ENCODE measurements around the gene KHDRBS1. TPM values are rescaled to one million over a fixed set of nuclear protein-coding genes. Genes with fewer than 3 reads are reported as not detected.

The KHDRBS1 gene, protein sequence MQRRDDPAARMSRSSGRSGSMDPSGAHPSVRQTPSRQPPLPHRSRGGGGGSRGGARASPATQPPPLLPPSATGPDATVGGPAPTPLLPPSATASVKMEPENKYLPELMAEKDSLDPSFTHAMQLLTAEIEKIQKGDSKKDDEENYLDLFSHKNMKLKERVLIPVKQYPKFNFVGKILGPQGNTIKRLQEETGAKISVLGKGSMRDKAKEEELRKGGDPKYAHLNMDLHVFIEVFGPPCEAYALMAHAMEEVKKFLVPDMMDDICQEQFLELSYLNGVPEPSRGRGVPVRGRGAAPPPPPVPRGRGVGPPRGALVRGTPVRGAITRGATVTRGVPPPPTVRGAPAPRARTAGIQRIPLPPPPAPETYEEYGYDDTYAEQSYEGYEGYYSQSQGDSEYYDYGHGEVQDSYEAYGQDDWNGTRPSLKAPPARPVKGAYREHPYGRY
- total RNA-seq (ENCODE audit: low replicate concordance): 43.1 and 53.8 TPM in 2 replicates

GRCh38 chr1:32013386-32014198 is at the start of gene KHDRBS1:
Gene KHDRBS1 (plus strand): TSS chr1:32013868. CDS start chr1:32013996, 128 bp downstream.
- DNase-seq (ENCODE audit: low read depth): peak; percentile 99
- H3K4me3 ChIP-seq (ENCODE audit: low read depth, low read length): peak within 1 kb of the TSS; percentile 97
- no peak for TF ChIP-seq CTCF (IDR thresholded peaks at IDR 0.05; ENCODE audit: insufficient read depth, low read length)

GRCh38 chr1:31970873-31971272 is 42.8 kb upstream of the KHDRBS1 start:
- no peak for TF ChIP-seq CTCF (IDR thresholded peaks at IDR 0.05; ENCODE audit: insufficient read depth, low read length)
- DNase-seq (ENCODE audit: low read depth): no peak
- H3K4me3 ChIP-seq (ENCODE audit: low read depth, low read length): no peak overlapping the region

DNA sequence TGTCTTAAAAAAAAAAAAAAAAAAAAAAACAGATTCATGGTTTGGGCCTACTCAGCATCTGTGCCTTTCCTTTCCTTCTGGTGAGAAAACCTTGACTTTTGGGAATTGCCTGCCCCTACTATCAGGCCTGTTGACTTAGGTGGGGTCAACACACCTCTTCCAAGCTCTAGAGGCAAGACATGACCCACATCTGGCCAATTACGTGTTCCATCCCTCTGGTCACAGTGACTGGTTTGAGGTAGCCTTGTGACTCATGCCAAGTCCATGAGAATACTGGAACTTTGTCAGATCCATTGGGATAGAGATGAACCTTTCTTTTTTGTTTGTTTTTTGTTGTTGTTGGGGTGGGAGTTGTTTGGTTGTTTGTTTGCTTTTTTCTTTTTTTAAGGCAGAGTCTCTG is 37.3 kb upstream of the KHDRBS1 start:
- TF ChIP-seq CTCF (IDR thresholded peaks at IDR 0.05; ENCODE audit: insufficient read depth, low read length): no peak
- H3K4me3 ChIP-seq (ENCODE audit: low read depth, low read length): no peak overlapping the region
- DNase-seq (ENCODE audit: low read depth): no peak

DNA sequence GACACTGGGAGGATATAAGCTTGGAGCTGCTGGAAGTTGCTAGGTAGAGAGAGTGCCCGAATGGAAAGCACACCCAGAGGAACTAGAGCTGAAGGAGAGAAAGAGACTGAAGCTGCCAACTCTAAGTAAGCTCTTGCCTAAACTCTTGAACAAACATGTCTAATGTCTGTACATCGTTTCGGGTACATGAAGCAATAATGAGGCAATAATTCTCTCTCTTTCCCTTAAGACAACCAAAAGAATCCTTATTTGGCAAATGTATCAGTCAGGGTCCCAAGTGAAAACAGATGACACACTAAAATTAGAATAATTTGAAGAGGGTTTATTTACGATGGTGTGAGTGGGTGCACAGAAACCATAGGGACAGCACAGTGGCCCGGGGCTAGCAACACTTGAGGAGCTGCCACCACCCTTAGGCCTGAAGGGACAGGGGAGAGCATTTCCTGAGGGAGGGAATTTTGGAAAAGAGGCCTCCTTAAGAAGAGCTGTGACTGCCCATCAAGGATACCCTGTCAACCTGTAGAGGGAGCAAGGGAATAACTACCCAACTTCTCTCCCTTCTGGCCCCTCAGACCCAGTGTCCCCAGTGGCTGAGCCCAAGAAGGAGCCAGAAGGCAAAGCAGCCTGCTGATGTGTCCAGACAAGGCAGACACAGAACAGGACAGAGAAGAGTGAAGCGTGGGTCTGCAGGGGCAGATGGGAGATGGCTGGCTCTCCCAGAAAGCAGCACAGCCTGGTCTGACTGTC is 36.1 kb upstream of the KHDRBS1 start:
- DNase-seq (ENCODE audit: low read depth): peak; percentile 85
- TF ChIP-seq CTCF (IDR thresholded peaks at IDR 0.05; ENCODE audit: insufficient read depth, low read length): peak; percentile 57

DNA sequence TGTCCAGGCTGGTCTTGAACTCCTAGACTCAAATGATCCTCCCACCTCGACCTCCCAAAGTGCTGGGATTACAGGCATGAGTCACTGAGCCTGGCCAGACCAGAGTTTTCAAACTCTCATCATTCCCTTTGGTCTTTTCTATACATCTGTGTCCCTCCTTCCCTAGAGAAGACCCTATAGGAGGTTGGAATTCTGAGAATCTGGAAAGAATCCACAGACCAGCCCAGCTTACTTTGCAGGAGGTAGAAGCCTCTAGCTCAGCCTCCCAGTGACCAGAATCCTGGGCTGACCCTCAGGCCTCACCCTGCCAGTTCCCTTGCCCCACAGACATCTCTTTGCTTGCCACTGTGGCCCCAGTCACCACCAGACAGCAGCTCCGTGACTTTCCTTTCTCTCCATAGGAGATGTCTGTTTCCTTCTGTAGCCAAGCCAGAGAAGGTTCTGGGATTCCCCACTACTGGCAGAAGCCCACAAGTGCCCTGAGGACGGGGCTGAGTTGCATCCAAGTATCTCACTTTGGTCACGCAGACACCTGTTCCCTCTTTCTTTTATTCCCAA is 34.7 kb upstream of the KHDRBS1 start:
- no peak for TF ChIP-seq CTCF (IDR thresholded peaks at IDR 0.05; ENCODE audit: insufficient read depth, low read length)
- H3K4me3 ChIP-seq (ENCODE audit: low read depth, low read length): no peak overlapping the region
- no peak for DNase-seq (ENCODE audit: low read depth)

More for the DNA sequence above, 36.1 kb upstream of the KHDRBS1 start:
- H3K4me3 ChIP-seq (ENCODE audit: low read depth, low read length): no peak overlapping the region

DNA sequence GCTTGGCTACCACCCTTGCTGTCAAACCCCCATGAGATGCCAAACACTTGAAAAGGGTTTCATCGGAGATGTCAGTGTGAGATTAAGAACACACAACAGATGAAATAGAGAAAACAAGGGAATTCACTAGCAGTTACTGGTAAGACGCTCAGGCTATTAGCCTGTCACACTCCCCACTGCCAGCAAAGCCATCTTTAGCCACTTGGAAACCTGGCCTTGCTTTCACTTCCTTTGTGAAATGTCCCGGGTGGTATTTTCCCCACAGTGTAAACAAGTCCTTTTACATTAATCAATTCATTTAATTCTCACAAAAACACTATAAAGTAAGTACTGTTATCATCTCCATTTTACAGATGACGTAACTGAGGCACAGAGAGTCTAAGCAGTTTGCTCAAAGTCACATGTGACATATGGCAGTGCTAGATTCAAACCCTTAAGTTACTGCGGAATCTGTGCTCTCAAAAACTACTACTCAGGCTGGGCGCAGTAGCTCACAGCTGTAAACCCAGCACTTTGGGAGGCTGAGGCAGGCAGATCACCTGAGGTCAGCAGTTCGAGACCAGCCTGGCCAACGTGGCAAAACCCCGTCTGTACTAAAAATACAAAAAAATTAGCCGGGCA is 32.7 kb upstream of the KHDRBS1 start:
- H3K4me3 ChIP-seq (ENCODE audit: low read depth, low read length): no peak overlapping the region
- no peak for DNase-seq (ENCODE audit: low read depth)
- no peak for TF ChIP-seq CTCF (IDR thresholded peaks at IDR 0.05; ENCODE audit: insufficient read depth, low read length)

Measured in fibroblast of the aortic adventitia (primary cell).